Sigmoid colon (tissue), 4 donors: ENCODE data around the gene TRABD2B.

ENCODE experiments used
- CTCF ChIP-seq, 4 experiments: fragments of 450-650 bp in 3 of 4; fragments of 200-600 bp in 1 of 4; IDR thresholded peaks; one replicate each; pipeline ENCODE4 v1.5.1; 2016 to 2019; ENCODE audit warnings: antibody characterized with exemption in 4 of 4, mild to moderate bottlenecking in 3 of 4, moderate library complexity in 2 of 4
- EP300 ChIP-seq, 4 donors: sonication (generic); formaldehyde crosslinking; IDR thresholded peaks; one replicate each; pipeline ENCODE4 v1.6.1; 2017; ENCODE audit warnings: antibody characterized with exemption in 4 of 4
- POLR2AphosphoS5 ChIP-seq, 4 donors: sonication (generic); formaldehyde crosslinking; IDR thresholded peaks; one replicate each; pipeline ENCODE4 v1.6.1; 2017; ENCODE audit warnings: antibody characterized with exemption in 4 of 4

- TF ChIP-seq CTCF (IDR thresholded peaks at IDR 0.05) (no peak), POLR2AphosphoS5 (IDR thresholded peaks at IDR 0.05) (no peak), EP300 (IDR thresholded peaks at IDR 0.05) (no peak)
Observed at GRCh38 chr1:47854552-47855144, 142.5 kb downstream of the TRABD2B start.
